HG03520 (cell line): Measurements from ENCODE around the gene STEAP2.

ENCODE experiments used
- ATAC-seq: cut with Tn5 transposase; IDR thresholded peaks from one replicate; pipeline ENCODE4 v1.9.1; 2021; ENCODE audit warnings: mild to moderate bottlenecking, moderate library complexity; ENCODE audit not compliant: unreplicated experiment

The STEAP2 gene

DNA sequence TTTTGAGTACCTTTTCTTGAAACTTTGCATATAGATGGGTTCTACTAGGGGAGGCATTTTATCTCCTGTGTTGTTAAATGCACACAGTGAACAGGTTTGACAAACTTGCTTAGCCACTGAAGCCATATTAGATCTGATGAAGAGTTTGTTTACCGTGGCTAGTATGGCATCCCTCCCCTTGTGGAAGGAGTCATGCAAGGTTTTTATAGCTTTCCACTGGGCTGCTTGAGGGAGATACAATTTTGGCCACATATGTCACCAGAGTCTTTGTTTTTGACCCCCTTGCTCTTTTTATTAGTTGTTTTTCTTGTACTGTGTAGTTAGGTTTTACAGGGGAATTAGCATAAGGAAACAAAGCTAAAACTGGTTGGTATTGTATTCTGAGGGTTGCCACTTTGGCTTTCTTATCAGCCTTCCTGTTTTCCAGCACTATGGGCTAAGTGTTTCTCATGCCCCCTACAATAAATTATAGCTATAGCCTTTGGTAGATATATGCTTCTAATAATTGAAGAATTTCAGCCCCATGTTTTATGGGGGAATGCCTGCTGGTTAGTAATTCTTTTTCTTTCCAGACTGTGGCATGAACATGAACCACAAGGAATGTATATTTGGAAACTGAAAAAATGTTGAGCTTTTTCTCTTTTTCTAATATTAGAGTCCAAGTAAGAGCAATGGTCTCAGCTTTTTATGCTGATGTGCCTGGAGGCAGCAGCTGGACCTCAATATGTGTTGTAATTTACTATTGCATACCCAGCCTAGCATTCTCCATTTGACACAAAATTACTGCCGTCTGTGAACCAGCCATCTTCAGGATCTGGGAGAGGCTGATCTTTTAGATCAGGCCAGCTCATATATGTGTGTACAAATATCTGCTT lies 18.4 kb upstream of the STEAP2 start:
- ATAC-seq, result no peak

DNA sequence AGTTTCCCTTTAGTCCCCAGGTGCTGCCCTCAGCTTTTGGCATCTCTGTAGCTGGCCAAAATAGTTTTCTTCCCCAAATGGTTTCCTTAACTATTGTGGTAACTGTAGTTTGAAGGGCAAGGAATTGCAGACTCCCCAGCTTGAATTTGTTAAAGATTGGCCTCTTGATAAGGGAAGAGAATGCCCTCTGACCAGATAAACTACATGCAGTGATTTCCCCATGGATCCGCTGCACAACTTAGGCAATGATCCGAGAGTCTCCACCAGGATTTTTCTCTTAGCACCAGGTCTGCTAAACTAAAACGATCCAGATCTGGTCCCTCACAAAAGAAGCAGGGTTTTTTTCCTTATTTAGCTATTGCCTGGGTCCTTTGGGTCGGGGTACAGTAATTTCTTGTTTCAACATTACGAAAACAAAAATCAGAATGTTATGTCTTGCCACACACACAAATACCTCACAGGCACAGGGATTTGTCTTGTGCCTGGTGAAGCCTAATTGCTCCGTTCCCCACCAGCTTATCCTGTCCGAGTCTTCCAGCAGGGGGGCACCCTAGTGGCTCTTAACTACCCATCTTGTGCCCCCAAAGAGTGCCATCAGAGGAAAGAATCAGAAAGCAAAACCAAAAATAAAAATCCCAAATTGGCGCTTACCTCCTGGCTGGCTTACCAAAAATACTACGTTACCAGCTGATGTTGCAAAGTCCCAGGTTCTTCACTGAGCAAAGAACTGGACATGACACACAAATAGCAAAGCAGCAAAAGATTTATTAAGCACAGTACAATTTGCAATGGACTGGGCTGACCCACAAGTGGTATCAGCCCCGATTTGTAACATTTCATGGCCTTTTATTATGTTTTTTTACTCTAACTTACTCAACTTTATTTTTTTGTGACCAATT lies 16.4 kb upstream of the STEAP2 start:
- no peak for ATAC-seq

DNA sequence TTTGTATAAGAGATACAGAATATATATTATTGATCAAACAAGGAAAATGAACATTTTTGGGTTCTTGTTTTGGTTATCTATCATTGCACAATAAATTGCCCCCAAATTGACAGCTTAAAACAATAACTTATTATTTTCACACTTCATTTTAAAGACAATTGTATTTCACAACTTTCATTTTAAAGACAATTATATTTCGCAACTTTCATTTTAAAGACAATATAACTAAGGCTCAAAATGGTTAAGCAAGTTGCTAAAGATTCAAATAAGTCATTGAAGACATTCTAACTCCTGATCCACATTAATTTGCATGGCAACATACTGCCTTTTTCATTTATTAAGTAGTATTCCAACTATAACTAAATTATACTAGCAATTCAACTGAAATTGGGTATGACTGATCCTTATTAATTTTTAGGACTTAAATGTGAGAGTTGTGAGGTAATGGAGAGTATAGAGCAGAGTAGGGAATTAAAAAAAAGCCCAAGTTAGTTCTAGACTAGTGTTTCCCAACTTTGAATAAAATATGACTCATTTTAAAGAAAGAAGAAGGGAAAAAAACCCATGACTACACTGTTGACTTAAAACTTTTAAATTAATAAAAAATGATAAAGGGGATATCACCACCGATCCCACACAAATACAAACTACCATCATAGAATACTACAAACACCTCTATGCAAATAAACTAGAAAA lies 9.9 kb upstream of the STEAP2 start:
- no peak for ATAC-seq

DNA sequence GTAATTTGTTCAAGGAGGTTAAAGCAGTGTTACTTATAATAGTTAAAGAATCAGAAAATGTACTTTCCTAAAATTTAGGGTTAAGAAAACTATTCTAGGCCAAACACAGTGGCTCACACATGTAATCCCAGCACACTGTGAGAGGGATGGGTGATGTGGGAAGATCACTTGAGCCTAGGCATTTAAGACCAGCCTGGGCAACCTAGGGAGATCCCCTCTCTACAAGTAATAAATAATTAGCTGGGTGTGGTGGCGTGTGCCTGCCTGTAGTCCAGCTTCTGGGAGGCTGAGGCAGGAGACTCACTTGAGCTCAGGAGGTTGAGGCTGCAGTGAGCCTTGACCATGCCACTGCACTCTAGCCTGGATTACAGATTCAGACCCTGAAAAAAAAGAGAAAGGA lies 3.6 kb upstream of the STEAP2 start:
- ATAC-seq, result no peak

DNA sequence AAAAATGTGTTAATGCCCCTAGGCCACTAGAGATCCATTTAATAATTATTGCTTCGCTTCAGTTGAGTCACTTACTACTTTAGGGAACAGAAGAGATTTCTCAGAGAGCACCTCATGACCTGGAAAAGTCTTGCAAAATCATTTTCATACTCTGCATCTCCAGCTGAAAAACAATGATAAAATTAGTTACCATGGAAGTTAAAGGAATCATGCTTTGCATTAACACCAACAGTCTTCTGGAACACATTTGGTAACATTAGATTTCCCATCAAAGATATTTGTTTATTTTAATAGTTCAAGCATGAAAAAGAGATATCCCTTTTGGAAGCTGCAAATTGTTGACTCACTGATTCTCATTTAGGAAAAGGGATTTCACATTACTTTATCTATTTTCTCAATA lies 1.8 kb upstream of the STEAP2 start:
- no peak for ATAC-seq

DNA sequence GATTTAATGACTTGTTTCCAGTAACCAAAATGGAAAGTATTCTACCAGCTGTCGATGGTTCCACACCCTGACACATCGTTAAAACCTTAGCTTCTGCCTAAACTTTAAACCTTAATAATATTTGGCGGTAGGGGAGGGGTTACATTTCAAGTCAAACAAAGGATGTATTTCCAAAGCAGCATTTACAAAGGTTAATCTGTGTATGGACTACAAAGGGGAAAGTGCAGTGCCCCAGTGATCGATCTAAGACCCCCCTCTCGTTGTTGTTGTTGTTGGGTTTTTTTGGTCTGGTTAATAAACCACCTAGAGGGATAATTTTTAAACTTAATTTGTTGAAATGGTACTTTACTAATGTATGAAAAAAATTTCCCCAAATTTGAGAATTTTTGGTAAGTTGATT lies 1.1 kb upstream of the STEAP2 start:
- no peak for ATAC-seq

DNA sequence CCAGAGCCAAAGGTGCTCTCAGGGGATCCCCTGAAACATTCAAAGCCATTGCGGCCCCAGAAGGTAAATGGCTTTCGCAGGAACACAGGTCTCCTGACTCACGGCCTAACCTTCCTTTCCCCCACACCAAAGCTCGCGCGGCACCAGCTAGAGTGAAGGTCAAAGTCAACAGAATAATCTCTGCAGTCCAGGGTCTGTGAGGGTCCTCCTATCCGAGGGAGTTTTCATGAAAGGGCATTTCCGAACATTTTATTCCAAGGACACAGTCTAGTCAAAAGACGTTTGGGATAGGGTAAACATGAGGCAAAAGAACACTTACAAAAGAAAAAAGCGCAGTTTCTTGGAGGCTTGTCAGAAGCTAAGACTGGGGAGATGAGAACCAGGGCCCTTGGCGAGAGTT lies 559 bp upstream of the STEAP2 start:
- no peak for ATAC-seq

DNA sequence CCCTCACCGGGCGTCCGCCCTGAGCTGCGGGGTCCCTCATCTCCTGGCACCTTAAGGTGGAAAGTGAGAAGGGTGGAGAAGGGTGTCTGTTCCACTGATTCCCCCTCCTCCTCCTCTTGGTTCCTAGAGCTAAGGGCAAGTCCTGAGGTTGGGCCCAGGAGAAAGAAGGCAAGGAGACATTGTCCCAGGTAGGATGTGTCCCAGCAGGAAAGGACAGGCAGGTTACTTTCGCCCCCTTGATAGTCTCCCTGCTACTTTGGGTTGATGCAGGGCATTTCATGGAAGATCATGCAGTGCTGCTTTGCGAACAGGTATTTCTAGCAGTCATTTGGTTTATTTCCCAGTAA lies 582 bp downstream of the STEAP2 start:
- ATAC-seq, result no peak

DNA sequence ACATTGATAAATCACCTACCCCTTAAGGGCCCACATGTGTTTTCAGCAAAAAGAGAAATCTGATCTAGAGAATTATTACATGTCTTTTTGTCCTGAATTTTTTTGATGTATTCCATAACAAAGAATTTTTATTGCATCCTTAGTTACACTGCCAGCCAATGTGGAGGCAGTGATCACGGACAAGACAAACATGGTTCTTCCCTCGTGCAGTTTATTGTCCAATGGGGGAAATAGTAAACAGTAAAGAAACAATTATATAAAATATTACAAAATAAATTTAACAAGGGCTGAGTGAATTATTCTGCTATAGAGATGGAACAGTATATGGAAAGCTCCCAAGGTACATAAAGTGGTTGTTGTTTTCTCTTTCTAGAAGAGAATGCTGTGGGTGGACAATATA lies 2.0 kb downstream of the STEAP2 start:
- ATAC-seq, result no peak

DNA sequence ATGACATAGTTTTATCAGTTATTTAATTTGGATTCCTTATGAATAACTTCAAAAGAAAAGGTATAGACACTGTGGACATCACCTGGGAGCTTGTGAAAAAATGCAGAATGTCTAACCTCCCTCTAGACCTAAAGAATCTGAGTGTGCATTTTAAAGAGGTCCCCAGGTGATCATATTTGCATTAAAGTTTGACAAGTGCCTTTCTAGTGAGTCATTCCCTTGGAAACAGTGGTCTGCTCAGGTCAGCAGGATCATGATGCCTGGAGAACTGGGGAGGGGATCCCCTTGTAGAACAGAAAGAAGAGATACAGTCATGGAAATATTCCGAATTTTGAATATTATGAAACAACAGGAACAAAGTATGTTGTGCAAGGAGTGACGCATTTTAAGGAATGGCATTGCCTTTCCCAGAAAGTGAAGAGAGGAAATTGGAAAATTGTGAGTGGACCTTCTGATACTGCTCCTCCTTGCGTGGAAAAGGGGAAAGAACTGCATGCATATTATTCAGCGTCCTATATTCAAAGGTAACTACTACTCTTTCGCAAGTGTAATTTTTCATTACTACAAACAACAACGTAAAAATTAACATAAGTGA lies 4.6 kb downstream of the STEAP2 start:
- ATAC-seq, result no peak

DNA sequence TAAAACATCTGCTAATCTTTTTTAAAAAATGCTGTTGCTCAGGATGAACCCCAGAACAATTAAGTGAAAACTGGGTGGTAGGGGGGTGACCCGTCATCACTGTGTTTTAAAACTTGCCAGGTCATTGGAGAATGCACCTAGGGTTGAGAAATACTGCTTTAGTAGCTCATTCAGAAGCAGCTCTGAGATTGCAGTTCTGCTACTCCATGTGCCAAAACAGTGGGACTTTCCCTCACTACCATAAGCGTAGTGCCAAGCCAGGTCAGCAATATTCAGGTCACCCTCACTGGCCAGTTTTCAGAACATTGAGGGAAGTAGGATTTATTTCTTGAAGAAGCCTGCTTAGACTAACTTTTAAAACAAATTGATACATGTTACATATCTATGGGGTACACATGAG lies 5.2 kb downstream of the STEAP2 start:
- no peak for ATAC-seq

DNA sequence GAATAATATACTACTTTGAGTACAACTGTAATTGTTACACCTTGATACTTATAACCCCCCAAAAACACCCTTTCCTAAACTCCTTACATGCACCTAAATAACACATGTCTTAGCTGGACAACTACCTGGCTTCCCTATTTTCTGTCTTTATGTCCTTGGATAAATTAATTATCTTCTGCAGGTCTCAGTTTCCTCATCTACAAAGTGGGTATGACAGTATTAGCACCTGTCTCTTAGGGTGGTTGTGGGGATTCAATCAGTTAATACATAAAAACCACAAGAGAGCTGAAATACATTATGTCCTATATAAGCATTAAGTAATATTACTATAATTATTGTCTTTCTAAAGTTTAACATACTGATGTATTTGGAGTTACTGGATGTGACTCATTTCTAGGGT lies 10.8 kb downstream of the STEAP2 start:
- no peak for ATAC-seq

DNA sequence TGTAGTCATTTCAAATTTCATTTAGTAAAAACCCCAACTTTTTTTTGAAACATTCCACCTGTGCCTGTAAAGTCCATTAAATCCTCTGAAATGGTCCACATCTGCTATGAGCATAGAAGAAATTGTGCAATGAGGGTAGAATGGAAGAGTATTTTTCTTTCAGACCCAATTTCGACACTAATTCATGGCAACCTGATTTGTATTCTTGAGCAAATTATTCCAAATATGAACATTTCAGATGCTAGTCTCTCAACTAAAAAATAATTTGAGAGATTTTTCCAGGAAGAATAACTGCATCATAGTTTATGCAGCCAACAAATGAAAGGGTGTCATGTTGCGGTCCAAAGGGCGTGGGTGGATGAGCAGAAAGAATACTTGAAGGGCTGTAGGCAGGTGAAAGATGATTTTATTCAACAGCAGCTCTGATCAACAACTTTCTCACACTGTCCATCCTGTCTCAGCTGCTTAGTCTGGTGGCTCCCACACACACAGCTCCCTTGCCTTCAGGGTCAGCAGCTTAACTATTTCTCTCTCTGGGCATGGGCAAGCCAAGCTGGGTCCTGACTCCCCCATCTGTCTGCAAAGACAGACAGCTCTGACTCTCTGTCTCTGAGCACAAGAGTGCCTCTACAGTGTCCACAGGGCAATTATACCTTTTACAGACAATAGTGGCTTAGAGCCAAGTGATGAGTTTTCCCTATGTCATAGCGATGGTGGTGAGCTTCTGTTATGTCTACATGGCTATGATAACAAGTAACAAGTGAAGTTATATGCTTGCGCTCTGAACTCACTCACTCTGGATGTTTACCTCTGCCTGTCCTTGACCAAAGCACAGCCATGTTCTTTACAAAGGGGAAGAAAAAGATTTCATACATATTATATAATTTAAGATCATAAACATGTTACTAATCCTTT lies 11.5 kb downstream of the STEAP2 start:
- no peak for ATAC-seq

DNA sequence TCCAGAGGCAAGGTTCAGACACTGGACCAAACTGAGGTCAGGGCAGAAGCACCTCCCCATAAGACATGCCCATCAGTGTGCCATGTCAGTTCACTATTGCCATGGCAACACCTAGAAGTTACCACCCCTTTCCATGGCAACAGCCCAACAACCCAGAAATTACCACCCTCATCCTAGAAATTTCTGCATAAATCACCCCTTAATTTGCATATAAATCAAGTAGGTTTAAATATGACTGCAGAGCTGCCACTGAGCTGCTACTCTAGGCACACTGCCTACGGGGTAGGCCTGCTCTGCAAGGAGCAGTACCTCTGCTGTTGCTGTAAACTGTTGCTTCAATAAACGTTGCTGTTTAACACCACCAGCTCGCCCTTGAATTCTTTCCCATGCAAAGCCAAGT lies 12.7 kb downstream of the STEAP2 start:
- ATAC-seq, result no peak

DNA sequence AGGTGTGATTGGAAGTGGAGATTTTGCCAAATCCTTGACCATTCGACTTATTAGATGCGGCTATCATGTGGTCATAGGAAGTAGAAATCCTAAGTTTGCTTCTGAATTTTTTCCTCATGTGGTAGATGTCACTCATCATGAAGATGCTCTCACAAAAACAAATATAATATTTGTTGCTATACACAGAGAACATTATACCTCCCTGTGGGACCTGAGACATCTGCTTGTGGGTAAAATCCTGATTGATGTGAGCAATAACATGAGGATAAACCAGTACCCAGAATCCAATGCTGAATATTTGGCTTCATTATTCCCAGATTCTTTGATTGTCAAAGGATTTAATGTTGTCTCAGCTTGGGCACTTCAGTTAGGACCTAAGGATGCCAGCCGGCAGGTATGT lies 13.6 kb downstream of the STEAP2 start:
- no peak for ATAC-seq

DNA sequence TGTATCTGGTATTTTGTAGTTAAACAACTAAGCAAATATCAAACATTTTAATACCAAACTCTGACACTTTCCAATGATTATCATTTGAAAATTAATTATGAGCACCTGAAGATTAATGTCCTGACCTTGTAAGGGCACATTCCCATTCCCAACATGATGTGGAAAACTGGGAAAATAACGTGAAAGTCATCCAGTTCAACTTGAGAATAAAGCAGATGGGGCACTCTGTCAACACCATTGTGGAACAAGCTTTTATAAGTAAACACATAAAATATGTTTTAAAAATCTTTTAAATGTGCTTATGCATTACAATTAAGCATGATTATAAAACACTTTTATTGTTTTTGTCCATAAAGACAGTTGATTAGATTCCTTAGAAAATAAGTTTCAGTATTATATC lies 14.1 kb downstream of the STEAP2 start:
- ATAC-seq, result no peak

DNA sequence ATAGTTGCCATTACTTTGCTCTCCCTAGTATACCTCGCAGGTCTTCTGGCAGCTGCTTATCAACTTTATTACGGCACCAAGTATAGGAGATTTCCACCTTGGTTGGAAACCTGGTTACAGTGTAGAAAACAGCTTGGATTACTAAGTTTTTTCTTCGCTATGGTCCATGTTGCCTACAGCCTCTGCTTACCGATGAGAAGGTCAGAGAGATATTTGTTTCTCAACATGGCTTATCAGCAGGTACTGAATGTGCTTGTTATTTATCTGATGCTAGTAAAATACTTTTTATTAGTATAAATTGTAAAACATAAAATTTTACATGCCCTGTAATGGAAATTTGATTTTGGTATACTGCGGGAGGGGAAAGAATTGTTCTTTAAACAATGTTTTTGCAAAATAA lies 15.7 kb downstream of the STEAP2 start:
- no peak for ATAC-seq

DNA sequence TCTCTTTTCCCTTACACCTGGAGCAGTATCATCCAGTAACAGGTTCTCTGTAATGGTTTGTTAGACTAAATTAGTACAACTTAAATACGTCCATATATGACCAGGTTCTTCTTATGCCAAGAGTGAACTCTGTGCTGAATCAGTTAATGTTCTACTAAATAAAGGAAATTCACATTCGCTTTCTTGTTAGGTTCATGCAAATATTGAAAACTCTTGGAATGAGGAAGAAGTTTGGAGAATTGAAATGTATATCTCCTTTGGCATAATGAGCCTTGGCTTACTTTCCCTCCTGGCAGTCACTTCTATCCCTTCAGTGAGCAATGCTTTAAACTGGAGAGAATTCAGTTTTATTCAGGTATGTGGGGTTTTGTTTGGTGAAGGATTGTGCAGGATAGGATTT lies 18.1 kb downstream of the STEAP2 start:
- ATAC-seq, result no peak

DNA sequence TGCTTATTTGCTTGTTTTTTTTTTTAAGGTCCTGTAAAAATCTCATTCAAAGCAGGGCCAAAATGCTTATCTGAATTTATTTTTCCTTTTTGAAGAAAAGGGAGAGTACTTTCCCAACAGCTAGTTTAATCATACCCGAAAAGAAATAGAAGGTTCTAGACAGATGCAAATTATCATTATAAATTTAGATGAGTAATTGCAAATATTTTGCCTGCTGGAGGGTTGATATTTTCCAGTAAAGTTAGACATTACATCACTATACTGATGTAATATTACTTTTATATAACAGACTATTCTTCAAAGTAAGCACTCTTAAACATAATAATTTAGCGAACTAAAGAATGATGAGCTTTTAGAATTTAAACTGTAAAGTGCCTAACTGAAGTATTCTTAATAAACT lies 19.3 kb downstream of the STEAP2 start:
- no peak for ATAC-seq

DNA sequence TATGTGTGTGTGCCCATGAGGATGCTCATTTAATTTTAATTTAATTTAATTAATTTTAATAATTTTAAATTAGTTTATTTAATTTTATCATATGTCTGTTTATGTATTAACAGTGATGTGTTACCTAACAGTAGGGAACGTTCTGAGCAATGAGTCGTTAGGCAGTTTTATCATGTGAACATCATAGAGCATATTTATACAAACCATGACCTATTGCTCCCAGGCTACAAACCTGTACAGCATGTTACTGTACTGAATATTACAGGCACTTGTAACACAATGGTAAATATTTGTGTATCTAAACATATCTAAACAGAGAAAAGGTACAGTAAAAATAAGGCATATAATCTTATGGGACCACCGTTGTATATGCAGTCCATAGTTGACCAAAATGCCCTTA lies 19.8 kb downstream of the STEAP2 start:
- ATAC-seq, result no peak
